Measurements from ENCODE around the gene PTPN14. TPM values are rescaled to one million over a fixed set of nuclear protein-coding genes. Genes with fewer than 3 reads are reported as not detected.

PTPN14 gene
- total and polyA plus RNA-seq, 11 donors: 8.7 to 52.0 (median 33.5) TPM

GRCh38 chr1:214453109-214453722 lies 98.2 kb downstream of the PTPN14 start:
- WGBS, 4 donors: 97 to 100% (median 97%) methylated on average over 3 of the region's 3 CpGs
- peaks cover 0 to 53% (median 25%) of the 10 kb centered on the region in 12 donors for H3K4me1 ChIP-seq
- no peak overlapping the region for H3K27ac ChIP-seq
- H3K36me3 ChIP-seq: peaks cover 0 to 10% (median 0%) of the 10 kb centered on the region in 9 donors
- no peak for ATAC-seq
- DNase-seq: no peak
- no peak for TF ChIP-seq POLR2A (IDR thresholded peaks at IDR 0.05)
- no peak for TF ChIP-seq CTCF (IDR thresholded peaks at IDR 0.05)
- H3K4me3 ChIP-seq: no peak overlapping the region
- no peaks in the 10 kb centered on the region for H3K27me3 ChIP-seq
- intact Hi-C loops (cut with DNase I): no loop called here
- H3K9me3 ChIP-seq: no peaks in the 10 kb centered on the region

GRCh38 chr1:214452152-214452784 lies 99.1 kb downstream of the PTPN14 start:
- TF ChIP-seq CTCF (IDR thresholded peaks at IDR 0.05) (no peak), POLR2A (IDR thresholded peaks at IDR 0.05) (no peak)
- no peaks in the 10 kb centered on the region for H3K9me3 ChIP-seq
- H3K4me3 ChIP-seq: no peak overlapping the region
- H3K27ac ChIP-seq: no peak overlapping the region
- ATAC-seq (no peak), DNase-seq (no peak)
- intact Hi-C loops (cut with DNase I): no loop called here
- H3K4me1 ChIP-seq: peaks cover 0 to 56% (median 24%) of the 10 kb centered on the region in 12 donors
- peaks cover 0 to 10% (median 0%) of the 10 kb centered on the region in 9 donors for H3K36me3 ChIP-seq
- H3K27me3 ChIP-seq: no peaks in the 10 kb centered on the region
- 80 to 91% (median 90%) methylated on average over 10 of the region's 10 CpGs for WGBS, 4 donors

GRCh38 chr1:214451596-214451995 lies 99.8 kb downstream of the PTPN14 start:
- ATAC-seq: no peak
- 85 to 96% (median 89%) methylated on average over 4 of the region's 4 CpGs for WGBS, 4 donors

More at GRCh38 chr1:214451596-214451995, 99.8 kb downstream of the PTPN14 start:
- peaks cover 0 to 10% (median 0%) of the 10 kb centered on the region in 9 donors for H3K36me3 ChIP-seq
- intact Hi-C loops (cut with DNase I): no loop called here
- DNase-seq: no peak
- TF ChIP-seq POLR2A (IDR thresholded peaks at IDR 0.05) (no peak), CTCF (IDR thresholded peaks at IDR 0.05) (no peak)
- H3K4me1 ChIP-seq: peaks cover 0 to 59% (median 24%) of the 10 kb centered on the region in 12 donors
- H3K27ac ChIP-seq: no peak overlapping the region
- H3K27me3 ChIP-seq: no peaks in the 10 kb centered on the region
- H3K4me3 ChIP-seq: no peak overlapping the region
- H3K9me3 ChIP-seq: no peaks in the 10 kb centered on the region
